T47D (cell line): Measurements from ENCODE around the gene CPEB4.

Experiments used
- DNase-seq, 2 experiments: peaks; one replicate each; pipeline versions ENCODE4 v3.0.0 to v3.0.0-alpha.2; 2011 to 2012; ENCODE audit warnings: low read depth in 1 of 2, low spot score in 1 of 2
- JUND ChIP-seq: IDR thresholded peaks from 2 replicates; pipeline ENCODE4 v1.6.1; 2012; ENCODE audit warnings: low read depth
- in situ Hi-C: cut with HindIII; loops from 2 replicates; pipeline ENCODE4 v1.10.0; 2016; ENCODE audit warnings: low sequenced_read_pairs, low pct_unique_long_range_greater_than_20kb

CPEB4 gene

DNA sequence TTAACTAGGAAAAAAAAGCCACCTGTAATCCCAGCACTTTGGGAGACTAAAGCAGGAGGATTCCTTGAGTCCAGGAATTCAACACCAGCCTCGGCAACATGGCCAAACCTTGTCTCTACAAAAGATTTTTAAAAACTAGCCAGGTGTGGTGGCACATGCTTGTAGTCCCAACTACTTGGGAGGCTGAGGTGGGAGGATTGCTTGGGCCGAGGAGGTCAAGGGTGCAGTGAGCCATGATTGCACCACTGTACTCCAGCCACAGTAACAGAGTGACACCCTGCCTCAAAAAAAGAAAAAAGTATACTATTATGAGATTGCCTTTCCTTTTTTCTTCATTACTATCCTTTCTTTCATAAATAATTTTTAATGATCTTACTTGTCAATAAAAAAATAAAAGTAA lies 45.8 kb downstream of the CPEB4 start:
- in situ Hi-C loops = no loop called here
- TF ChIP-seq JUND = no peak
- DNase-seq = no peak

DNA sequence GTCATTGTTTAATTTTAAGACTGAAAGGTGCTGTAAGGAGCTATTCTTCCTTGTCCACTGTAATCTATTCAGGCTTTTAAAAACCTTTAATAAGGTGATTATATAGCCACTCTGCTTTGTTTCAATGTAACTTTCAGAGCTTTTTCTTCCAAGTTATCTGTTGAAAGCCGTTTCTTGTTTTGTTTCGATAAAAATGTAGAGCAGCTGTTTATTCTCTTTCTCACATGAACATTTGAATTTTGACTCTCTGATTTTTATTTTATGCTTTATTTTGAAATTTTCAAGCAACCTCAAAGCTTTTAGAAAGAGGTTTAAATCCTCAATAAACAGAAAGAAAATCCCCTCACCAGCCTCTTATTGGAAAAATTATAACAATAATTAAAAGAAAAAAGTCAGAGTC lies 47.2 kb downstream of the CPEB4 start:
- in situ Hi-C loops = no loop called here

DNA sequence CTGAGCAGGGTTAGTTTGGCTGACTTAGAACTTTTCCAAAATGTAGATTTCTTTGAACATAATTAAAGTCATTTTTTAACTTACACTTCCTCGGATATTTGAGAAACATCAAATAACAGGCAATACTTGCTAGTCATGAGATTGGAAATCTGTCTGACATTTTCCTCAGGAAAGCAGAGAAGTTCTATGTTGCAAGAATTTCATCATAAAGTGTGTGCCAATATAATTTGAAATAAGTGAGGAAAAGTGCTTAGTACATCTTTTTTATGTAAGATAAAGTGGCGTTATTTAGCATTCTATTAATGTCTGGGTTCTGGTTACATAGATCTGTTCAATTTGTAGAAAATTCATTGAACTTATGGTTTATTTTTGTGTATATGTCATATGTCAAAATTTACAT lies 52.1 kb downstream of the CPEB4 start:
- no peak for DNase-seq
- TF ChIP-seq JUND = no peak
- in situ Hi-C loops = no loop called here

More for the DNA sequence above, 47.2 kb downstream of the CPEB4 start:
- DNase-seq = no peak
- no peak for TF ChIP-seq JUND

DNA sequence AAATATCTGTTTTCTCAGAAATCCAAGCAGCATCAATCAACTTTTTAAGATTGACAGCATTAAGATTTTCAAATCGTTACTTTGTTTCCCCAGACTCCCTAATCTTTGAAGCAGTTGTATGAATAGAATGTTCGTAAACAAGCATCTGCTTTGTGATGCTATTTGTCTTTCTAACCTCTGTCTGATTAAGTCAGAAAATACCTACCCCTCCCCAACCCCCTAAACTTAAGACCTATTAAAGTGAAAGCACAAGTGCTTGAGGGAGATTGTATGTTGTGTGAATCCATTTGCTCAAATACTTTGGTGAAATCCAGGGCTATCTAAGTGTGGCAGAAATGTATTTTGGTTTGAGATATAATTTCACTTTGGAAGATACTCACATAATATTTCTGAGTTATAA lies 53.0 kb downstream of the CPEB4 start:
- TF ChIP-seq JUND = no peak
- in situ Hi-C loops = no loop called here
- DNase-seq = no peak

DNA sequence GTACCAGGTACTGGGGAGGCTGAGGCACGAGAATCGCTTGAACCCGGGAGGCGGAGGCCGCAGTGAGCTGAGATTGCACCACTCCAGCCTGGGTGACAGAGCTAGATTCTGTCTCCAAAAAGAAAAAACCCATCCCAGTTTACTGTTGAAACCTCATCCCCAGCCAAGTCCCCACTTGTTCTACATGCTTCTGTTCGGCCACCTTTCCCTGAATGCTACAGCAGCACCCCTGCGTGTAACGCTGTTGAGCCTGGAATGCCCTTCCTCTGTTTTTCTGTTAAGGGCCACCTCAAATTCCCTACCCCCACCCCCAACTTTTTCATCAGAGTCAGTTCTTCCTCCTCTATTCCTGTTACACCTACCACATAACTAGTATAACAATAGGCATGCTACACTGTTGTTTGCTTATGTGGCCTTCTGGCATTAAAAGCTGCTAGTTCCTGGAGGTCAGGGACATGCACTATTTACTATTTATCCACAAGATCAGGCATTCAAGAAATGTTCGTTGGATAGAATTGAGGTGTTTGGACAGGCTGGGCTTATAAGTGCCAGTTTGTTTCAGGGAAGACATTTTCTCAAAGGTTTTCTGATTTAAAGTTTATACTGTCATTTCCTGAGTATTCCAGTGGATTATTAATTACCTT lies 53.7 kb downstream of the CPEB4 start:
- peak in 1 of 2 experiments; percentile 80 for DNase-seq
- in situ Hi-C loops = no loop called here
- no peak for TF ChIP-seq JUND

DNA sequence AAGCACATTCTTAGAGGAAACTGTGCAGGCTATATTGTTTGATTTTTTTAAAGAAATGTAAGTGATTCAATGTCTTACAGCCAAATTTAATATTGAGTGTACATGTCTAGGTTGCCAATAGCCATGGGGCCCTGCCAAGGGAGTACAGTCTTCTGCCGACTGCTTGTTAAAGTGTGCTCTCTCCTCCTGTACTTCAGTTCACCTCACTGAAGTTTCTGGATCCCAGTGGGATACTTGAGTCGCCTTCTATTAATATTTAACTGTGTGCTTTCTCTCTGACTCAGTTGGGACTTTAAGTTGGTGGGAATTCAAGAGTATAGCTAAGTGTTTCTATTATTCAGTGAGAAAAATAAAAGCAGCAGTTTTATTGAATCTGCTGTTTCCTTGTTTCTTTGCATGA lies 56.4 kb downstream of the CPEB4 start:
- TF ChIP-seq JUND = no peak
- in situ Hi-C loops = no loop called here
- DNase-seq = no peak

DNA sequence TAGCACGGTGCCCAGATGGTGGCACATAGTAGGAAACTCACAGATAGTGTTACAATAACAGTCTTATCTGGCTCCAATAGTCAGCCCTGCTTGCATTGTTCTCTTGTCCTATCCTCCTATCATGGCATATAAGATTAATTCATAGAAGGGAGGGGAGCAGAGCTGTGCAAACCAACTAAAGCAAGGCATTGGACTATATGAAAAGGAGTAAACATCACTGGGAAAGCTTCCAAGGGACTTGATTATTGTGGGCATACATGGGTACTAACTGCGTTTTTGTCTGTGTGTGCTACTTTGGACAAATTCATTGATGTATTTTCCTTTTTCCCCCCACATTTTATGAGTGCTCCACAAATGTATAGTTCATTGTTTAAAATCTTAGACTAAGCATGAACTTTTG lies 57.0 kb downstream of the CPEB4 start:
- no peak for TF ChIP-seq JUND
- in situ Hi-C loops = no loop called here
- DNase-seq = no peak

DNA sequence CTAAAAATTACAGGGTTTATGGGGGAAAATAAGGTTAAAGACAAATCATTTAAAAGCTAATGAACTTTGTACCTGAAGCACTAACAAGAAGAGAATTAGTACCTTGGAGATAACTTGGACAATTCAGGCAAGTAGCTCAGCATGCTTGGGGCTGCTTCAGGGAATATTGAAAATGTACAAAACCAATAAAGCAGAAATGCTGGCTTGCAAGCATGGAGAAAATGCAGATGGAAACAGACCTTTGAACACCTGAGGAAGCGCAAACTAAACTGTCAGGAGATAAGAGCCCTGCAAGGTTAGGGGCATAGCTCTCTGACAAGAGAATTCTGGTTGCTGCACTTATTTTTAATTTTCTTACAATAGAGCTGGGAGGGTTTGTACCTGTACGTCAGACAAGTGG lies 58.2 kb downstream of the CPEB4 start:
- no peak for DNase-seq
- in situ Hi-C loops = no loop called here
- TF ChIP-seq JUND = no peak

DNA sequence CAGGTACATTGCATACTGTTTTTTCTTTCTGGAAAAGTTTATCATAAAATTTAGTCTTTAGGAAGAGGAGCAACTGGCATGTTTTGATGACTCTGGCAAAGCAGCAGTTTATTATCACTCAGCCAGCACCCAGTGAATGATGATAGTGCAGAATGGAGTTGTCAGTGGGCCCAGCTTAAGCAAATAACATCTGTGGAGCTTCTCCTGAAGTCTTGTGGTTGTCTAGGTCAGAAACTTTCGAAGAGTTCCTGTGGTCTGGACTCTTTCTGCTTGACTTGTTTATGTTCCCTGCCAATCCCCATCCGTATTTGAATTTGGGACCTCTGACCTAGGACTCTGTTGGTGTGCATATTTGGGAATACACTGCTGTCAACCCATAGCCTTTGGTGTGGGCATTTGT lies 62.7 kb downstream of the CPEB4 start:
- in situ Hi-C loops = no loop called here
- DNase-seq = no peak
- TF ChIP-seq JUND = no peak

DNA sequence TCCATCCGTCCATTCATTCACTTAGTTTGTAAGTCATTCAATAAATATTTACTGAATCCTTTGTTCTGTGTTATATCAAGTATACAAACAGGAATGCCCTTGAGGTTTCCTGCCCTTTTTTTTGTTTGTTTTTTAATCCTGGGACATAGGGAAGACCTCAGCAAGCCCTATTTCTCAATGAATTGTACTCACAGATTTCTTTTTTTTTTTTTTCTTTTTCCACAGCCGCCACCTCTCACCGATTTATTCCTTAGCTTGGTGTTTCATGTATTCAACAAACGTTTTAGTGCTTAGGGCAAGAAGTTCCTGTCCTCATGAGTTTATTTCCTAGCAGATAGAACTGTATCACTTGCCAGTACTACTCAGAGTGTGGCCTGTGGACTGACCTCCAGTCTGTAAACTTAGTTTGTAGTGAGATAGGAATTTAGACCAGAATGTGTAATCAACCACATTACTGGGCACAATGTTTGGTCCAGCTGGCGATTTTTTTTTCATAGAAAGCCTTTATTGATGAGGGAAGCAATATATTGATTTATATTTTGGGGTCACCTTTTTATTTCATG lies 65.5 kb downstream of the CPEB4 start:
- in situ Hi-C loops = no loop called here
- peak in 1 of 2 experiments; percentile 12 for DNase-seq
- no peak for TF ChIP-seq JUND

DNA sequence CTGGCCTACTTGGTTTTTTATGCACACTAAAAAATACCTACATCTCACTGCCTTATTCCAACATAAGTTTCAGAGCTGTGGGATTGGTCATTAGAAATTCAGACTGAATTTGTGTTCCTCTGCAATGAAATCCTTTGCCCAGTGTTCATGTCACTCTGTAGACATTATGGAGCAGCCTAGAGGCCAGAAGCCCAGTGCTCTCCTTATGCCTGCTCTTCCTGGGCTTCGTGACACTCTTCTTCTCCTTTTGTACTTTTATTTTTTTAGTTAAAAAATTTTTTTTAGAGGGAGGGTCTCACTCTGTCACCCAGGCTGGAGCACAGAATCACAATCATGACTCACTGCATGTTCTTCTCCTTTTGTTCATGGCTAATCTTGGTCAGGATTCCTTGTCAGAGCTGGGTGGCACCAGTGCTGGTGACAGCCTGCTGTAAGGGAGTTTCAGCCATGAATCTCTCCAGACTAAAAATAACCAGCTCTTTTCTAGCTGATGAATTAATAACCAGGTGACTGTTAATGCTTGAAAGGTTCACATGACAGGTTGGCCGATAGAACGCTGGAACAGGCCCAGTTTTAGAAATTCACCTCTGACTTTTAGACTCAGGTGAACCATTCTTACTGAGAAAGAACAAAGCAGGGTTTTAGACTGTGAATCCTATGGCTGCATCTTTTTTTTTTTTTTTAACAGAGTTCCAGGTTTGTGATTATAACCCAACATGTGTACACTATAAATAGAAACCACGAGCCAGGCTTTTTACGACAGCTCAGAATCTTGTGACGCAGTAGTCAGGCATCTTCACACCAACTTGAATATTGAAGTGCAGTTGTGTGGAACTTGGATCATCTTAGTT lies 66.7 kb downstream of the CPEB4 start:
- in situ Hi-C loops = no loop called here
- no peak for TF ChIP-seq JUND
- DNase-seq = no peak

DNA sequence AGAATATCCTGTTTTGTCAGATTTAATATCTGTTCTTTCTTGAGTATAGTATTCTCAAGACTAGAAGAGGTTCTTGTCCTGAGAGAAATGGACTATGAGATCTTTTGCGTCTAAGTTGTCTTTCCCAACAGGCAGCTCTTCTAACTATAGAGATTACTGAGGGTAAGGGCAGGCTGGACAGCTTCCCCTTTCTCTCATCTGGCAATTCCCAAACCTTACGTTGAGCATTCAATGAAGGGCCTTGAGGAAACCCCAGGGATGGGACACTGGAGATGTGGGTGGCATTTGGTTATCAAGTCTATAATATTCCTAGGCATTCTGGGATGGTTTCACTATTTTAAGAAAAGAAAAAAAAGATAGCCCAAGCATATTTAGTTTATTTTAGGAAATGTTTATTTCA lies 72.8 kb downstream of the CPEB4 start:
- no peak for DNase-seq
- TF ChIP-seq JUND = no peak
- in situ Hi-C loops = no loop called here

DNA sequence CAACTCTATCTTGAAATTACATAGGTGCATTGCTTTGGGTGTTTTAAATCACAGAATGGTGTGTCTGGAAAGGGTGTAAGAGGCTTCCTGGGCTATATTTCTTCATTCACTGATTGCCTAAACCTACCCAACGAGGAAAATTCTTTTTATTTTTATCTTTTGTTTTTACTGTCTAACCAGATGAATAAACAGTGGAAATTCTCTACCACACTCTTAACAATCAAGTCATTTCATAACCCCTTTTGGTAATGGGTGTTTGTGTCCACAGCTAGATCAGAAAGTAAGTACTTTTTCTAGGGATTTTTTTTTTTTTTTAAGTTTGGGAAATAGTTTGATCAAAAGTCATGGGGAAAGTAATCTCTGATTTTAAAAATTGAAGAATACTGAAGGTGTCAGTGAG lies 73.3 kb downstream of the CPEB4 start:
- in situ Hi-C loops = no loop called here
- TF ChIP-seq JUND = no peak
- DNase-seq = no peak

DNA sequence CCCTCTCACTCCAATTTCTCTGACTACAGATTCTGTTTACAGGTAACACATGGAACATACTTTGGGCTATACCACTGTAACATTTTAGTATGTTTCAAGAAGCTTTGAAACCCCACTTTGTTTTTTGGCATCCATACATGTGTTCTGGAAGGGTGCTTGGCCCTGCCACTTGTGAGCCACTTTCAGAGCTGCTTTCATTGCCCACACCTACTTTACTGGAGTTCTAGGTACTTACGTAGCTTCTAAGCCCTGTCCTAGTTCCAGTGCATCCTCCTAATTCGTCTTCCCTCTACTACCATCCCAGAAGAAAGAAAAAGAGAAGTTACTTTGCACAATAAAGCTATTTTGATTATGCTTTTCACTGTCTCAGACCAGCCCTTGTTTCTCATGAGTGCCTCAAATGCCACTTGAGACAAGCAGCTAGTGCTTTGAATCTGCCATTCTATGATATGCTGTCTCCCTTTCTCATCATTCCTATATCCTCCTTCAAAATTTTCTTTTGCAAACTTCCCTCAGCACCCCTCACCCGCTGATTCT lies 74.4 kb downstream of the CPEB4 start:
- no peak for DNase-seq
- in situ Hi-C loops = no loop called here
- TF ChIP-seq JUND = no peak
